WTC11 (cell line): ENCODE results near the gene GEMIN2.

ENCODE experiments used
- AFF4 ChIP-seq: sonication (generic); formaldehyde crosslinking; IDR thresholded peaks from 2 replicates; pipeline ENCODE4 v1.8.1; 2023; ENCODE audit warnings: mild to moderate bottlenecking, missing genetic modification reagents, borderline replicate concordance
- CDX4 ChIP-seq: fragments of 250-450 bp; sonication (Bioruptor Pico); IDR thresholded peaks from 2 replicates; pipeline ENCODE4 v1.9.0; 2021; ENCODE audit warnings: moderate library complexity, mild to moderate bottlenecking, inconsistent platforms, borderline replicate concordance
- CTCF ChIP-seq: fragments of 200-600 bp; IDR thresholded peaks from 2 replicates; pipeline ENCODE4 v1.8.0; 2022; ENCODE audit warnings: antibody characterized with exemption
- JUN ChIP-seq: sonication (generic); formaldehyde crosslinking; IDR thresholded peaks from 2 replicates; pipeline ENCODE4 v1.8.0; 2023; ENCODE audit warnings: mild to moderate bottlenecking, missing genetic modification reagents
- MAX ChIP-seq: sonication (generic); formaldehyde crosslinking; IDR thresholded peaks from 2 replicates; pipeline ENCODE4 v1.8.0; 2022; ENCODE audit warnings: mild to moderate bottlenecking, missing genetic modification reagents
- NR2C2 ChIP-seq: sonication (generic); formaldehyde crosslinking; IDR thresholded peaks from 2 replicates; pipeline ENCODE4 v1.8.0; 2022; ENCODE audit warnings: mild to moderate bottlenecking, missing genetic modification reagents
- PREB ChIP-seq: sonication (generic); formaldehyde crosslinking; IDR thresholded peaks from 2 replicates; pipeline ENCODE4 v1.8.1; 2022; ENCODE audit warnings: mild to moderate bottlenecking, missing genetic modification reagents, moderate library complexity, borderline replicate concordance
- SMAD3 ChIP-seq: sonication (generic); formaldehyde crosslinking; IDR thresholded peaks from 2 replicates; pipeline ENCODE4 v1.8.0; 2022; ENCODE audit warnings: missing genetic modification reagents, mild to moderate bottlenecking, borderline replicate concordance
- SP1 ChIP-seq: sonication (generic); formaldehyde crosslinking; conservative IDR thresholded peaks from 2 replicates; pipeline ENCODE4 v1.8.1; 2022; ENCODE audit warnings: missing genetic modification reagents
- ZBTB21 ChIP-seq: sonication (generic); formaldehyde crosslinking; IDR thresholded peaks from 2 replicates; pipeline ENCODE4 v1.8.1; 2023; ENCODE audit warnings: mild to moderate bottlenecking, missing genetic modification reagents, borderline replicate concordance
- ZBTB43 ChIP-seq: sonication (generic); formaldehyde crosslinking; IDR thresholded peaks from 2 replicates; pipeline ENCODE4 v1.8.1; 2023; ENCODE audit warnings: mild to moderate bottlenecking, missing genetic modification reagents
- ZNF138 ChIP-seq: sonication (generic); formaldehyde crosslinking; conservative IDR thresholded peaks from 2 replicates; pipeline ENCODE4 v1.8.1; 2022; ENCODE audit warnings: mild to moderate bottlenecking, moderate library complexity, missing genetic modification reagents
- ZNF396 ChIP-seq: fragments of 250-450 bp; sonication (Bioruptor Pico); IDR thresholded peaks from 2 replicates; pipeline ENCODE4 v1.8.0; 2021; ENCODE audit warnings: mild to moderate bottlenecking, moderate library complexity, borderline replicate concordance
- ZSCAN18 ChIP-seq: fragments of 250-450 bp; sonication (Bioruptor Pico); IDR thresholded peaks from 2 replicates; pipeline ENCODE4 v2.1.2; 2022; ENCODE audit warnings: mild to moderate bottlenecking, moderate library complexity

- no peak for TF ChIP-seq NR2C2 (CRISPR knock-in tag)
- no peak for TF ChIP-seq ZBTB43 (CRISPR knock-in tag)
- no peak for TF ChIP-seq ZNF138
- no peak for TF ChIP-seq ZNF396 (CRISPR knock-in tag)
- TF ChIP-seq CTCF, result no peak
- TF ChIP-seq CDX4 (CRISPR knock-in tag), result no peak
- no peak for TF ChIP-seq AFF4
- no peak for TF ChIP-seq SMAD3
- TF ChIP-seq PREB, result no peak
- TF ChIP-seq JUN, result no peak
- no peak for TF ChIP-seq ZSCAN18
- TF ChIP-seq MAX (CRISPR knock-in tag), result no peak
- TF ChIP-seq ZBTB21 (CRISPR knock-in tag), result no peak
- TF ChIP-seq SP1 (CRISPR knock-in tag), result no peak
These were observed 22.4 kb upstream of the GEMIN2 start for GRCh38 chr14:39091716-39092115.
